HG03159 (cell line): ENCODE measurements around the gene ST6GALNAC6.
"Not testable (repeated sequence)": the region's sequence is repeated elsewhere in the genome, so short reads cannot be mapped to it uniquely, and the experiment has no call there.

Experiments used
- ATAC-seq: cut with Tn5 transposase; IDR thresholded peaks from one replicate; pipeline ENCODE4 v1.9.1; 2021; ENCODE audit warnings: mild to moderate bottlenecking, moderate library complexity; ENCODE audit not compliant: unreplicated experiment

The ST6GALNAC6 gene

DNA sequence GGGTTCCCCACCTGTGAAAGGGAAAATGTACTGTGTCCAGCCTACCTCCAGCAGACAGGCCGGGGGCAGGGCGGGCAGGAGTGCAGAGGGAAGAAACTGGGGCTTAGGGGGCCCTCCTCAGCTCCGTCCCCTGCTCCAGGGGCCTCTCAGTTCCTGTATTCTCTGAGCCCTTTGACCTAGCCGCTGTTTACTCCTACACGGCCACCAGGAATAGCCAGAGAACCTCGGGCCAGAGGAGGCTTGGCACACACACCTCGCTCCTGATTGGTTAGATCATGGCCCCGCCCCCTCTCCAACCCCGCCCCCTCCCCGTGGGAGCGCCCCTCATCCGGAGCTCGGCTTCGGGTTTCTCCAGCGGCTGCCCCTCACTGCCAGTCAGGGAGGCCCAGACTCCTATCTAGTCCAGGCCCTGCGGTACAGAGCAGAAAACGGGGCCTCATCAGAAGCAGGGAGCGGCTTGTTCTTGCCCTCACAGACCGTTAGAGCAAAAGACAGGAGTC, 2.2 kb downstream of the ST6GALNAC6 start:
- ATAC-seq: no peak

DNA sequence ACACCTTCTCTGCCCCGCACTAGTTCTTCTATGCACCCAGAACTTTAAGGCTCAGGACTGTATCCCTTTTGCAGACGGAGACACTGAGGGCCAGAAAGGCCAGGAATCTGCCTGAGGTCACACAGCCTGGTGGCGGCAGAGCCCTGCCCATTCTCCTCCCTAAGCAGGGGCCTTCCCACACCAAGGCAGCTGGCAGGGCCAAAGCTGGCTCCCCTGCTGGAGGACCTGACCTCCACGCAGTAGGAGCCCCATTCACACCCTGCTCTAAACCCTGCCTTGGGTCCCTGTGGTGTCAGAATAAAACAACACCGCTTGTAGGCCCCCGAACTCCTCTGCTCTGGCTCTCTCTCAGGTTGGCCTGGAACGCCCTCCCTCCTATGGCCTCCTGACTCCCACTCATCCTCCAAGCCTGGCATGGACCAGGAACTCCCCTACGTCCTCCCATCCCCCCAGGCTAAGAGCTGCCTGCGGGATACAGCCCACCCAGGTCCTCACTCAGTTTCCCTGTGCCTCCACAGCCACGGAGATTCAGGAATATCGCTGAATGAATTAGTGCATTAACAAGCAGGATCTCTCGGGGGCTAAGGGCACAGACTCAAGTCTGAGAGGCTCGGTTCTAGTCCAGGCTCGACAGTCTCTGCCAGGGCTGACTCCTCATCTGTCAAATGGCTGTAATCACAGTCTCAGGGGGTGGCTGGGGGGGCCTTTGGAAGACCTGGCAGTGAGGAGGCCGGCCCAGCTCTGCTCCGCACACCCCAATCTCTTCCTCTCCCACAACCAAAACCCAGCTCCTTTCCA, 2.8 kb downstream of the ST6GALNAC6 start:
- no peak for ATAC-seq

- ATAC-seq: no peak
These were observed 3.6 kb downstream of the ST6GALNAC6 start for GRCh38 chr9:127895811-127896210.

DNA sequence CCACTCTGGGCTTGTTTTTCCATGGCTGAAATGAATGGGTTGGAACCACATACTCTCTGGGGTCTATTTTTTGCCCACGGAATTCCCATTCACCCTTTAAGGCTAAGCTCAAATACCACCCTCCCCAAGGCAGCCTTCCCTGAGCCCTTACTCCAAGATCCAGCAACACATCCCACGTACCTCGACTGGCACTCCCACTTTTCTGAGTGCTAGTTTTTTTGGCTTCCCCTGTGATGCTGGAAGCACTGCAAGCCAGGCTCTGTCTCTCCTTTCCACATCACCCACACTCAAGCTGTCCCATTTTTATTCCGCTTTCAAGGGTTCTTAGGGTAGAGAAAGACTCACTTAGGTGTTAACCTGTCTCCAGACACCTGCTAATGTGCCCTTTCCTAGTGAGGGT, 6.0 kb downstream of the ST6GALNAC6 start:
- no peak for ATAC-seq

DNA sequence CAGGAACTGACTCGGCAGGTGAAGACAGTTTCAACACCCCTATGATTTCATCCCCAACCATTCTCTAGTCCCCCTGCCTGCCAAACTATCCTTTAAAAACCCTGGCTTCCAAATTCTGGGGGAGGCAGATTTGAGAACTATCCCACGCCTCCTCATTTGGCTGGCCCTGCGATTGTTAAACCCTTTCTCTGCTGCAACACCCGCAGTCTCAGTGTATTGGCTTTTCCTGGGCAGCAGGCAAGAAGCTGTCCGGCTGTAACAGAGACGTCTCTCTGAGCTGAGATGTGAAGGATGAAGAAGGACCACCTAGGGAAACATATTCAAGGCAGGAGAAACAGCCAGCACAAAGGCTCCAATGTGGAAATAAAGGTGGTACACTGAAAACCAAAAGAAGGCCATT, 6.6 kb downstream of the ST6GALNAC6 start:
- ATAC-seq: no peak

DNA sequence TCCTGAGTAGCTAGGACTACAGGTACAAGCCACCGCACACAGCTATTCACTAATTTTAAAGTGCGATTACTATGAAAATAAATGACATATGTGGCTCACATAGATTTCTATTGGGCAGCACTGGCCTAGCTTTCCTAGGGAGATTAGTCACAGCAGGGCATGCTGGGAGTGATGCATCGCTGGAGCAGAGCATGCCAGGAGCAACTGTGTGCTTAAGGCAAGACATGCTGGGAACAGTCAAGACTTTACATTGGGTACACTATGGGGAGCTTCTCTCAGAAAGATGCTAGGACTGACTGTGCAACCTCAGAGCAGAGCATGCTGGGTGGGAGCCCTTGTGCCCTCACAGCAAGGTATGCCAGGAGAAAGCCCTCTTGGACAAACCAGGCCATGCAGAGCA, 9.3 kb downstream of the ST6GALNAC6 start:
- ATAC-seq: no peak

DNA sequence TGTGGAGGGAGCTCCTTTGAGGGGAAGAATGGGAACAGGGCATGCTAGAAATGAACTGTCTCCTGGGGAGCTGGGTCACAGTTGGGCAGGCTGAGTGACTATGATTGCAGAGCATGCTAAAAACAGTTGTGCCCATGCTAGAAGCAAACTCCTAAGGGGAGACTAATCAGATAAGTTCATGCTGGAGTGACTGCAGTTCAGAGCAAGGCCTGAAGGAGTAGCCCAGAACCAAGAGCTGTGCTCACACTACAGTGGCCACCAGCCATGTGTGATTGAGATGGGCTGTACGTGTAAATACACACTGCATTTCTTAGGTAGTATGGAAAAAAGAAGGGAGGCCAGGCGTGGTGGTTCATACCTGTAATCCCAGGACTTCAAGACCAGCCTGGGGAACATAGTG, 11.6 kb downstream of the ST6GALNAC6 start:
- no peak for ATAC-seq

- ATAC-seq: no peak
These were observed 12.9 kb downstream of the ST6GALNAC6 start for GRCh38 chr9:127886401-127886972.

DNA sequence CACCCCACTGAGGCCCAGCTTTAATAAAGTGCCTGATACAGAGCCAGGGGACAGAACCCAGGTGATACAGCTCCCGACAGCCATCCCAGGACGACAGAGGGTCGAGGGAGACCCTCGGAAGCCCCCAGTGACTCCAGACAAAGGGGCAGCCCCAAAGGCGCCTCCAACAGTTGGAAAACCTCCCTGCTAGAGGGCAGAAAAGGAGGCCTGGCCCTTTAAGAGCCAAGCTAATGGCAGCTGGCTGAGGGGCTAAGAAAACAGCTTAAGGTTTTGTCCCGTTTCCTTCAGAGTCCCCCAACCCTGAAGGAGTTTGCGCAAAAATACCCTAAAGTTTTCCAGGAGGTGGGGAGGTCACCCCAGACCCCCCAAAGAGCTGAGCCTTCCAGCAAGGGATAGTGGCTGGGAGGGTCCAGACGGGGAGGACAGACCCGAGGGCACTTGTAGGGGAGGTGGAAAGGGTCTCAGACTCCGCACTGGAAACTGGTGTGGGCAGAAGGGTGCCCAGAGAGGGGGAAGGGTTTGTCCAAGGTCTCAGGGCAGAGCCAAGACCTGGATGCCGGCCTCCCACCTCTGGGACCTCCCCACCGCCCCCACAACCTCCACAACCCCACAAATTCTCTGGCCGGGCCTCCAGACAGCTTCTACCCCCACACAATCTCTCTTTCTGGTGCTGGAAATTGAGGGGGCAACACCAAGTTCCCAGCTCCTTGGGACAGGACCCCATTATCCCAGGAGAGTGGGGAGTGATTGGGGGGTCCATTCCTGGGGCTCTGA, 13.7 kb downstream of the ST6GALNAC6 start:
- ATAC-seq: no peak

DNA sequence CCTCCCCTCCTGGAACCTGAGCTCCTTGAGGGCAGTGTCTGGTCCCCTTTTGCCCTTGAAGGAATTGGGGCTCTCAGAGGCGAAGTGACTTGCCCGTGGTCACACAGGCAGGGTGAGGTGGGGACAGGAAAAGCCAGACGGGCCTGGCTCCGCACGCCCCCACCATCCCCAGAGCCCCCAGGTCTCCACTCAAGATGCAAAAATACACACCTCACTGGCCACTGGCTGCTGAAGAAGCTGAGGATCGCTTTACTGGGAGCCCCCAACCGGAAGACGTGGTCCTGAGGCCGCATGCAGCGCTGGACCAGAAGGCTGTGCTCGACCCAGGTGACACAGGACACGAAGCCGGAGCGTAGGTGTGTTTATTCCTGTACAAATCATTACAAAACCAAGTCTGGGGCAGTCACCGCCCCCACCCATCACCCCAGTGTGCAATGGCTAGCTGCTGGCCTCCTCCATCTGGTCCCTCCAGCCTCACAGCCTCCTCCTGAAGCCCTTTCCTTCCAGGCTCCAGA, 14.4 kb downstream of the ST6GALNAC6 start:
- no peak for ATAC-seq

DNA sequence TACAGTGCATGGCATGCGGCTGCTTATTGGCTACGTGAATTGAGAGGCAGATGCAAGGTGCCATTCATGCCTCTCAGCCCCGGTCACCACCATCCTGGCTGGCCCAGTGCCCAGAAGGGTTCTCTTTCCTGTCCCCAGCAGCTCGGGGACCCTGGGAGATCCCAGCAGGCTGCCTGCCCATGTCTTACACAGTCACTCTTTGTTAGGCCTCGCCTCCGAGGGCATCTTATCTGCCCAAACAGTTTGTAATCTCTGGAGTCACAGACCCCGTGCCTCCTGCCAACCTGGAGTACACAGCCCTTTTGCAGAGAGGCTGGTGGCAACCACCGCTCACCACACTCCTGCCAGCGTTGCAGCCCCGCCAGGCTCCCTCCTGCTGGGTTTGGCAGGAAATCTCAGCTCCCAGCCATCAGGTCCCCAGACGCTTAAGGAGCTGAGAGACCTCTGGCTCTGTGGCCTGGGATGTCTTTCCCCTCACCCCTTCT, 14.9 kb downstream of the ST6GALNAC6 start:
- ATAC-seq: no peak

DNA sequence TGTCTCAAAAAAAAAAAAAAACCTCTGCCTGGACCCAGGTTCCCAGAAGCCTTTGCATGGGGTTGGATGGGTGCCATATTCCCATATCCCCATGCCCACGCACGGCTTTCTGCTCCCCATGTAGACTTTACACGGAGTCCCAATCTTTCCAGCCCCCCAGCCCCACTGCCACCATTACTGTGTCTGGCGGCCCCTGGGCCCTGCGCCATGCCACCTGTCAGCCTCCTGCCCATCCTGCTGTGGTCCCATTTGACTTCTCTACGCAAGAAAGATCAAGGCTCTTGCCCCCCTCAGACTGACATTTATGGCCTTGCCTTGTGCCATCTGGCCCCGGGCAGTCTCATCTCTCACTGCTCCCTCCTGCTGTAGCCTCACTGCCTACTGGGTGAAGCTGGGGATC, 15.4 kb downstream of the ST6GALNAC6 start:
- no peak for ATAC-seq

GRCh38 chr9:127881715-127882114, 17.7 kb downstream of the ST6GALNAC6 start:
- ATAC-seq: not testable (repeated sequence)

GRCh38 chr9:127880143-127880542, 19.3 kb downstream of the ST6GALNAC6 start:
- no peak for ATAC-seq

DNA sequence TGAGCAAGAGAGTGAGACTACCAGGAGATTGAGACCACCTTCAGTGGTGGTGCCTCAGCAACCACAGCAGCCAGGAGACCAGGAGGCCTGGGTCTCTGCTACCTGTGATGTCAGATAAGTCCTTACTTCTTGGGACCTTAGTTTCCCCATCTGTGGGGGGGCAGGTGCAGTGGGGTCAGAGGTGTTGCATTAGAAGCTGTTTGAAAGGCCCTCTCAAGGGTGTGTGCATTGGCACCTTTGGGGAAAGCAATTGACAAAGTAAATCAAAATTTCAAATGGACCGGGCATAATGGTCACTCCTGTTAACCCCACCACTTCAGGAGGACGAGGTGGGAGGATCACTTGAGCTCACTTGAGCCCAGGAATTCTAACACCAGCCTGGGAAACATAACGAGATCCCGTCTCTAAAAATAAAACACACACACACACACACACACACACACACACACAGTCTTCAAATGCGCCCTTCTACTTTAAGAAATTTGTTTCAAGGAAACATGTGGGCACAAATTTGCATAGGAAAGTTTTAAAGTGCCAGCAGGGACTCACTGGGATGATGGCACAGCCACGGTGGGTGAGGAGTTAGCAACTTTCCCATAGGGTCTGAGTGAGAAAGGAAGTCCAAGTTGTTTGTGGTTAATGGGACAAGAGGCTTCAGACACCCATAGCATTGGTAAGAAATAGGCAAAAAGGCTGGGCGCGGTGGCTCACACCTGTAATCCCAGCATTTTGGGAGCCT, 20.6 kb downstream of the ST6GALNAC6 start:
- ATAC-seq: no peak

DNA sequence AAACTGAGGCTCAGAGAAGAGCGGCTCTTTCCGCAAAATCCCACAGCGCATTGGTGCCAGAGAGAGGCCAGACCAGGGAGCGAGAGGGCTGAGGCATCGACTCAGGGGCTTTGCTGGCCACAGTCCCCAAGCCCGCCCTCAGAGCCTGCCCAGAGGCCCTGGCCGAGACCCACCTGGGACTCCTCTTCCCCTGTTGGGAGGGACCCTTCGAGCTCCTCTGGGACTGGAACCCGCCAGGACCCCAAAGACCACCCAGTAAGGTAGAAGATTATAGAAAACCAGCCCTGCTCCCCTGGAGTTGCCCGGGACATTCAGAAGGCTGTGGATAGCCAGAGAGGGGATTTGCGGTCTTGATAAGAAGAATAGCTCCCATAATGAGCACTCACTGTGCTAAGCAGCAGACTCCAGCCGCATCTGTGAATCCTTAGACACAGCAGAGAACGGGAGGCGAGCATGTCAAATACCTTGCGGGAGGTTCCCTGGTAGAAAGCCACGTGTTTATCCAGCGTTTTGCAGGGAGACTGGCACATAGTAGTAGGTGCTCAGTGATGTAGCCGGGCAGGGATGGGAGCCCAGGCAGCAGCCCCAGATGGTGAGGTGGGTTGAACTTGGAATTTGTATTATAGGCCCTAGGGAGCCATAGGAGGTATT, 21.3 kb downstream of the ST6GALNAC6 start:
- no peak for ATAC-seq

GRCh38 chr9:127877566-127877998, 21.8 kb downstream of the ST6GALNAC6 start, which contains the start of gene AK1:
AK1 (minus strand) TSS chr9:127877675; CDS start chr9:127874617, 3,058 bp downstream.
- ATAC-seq: no peak

DNA sequence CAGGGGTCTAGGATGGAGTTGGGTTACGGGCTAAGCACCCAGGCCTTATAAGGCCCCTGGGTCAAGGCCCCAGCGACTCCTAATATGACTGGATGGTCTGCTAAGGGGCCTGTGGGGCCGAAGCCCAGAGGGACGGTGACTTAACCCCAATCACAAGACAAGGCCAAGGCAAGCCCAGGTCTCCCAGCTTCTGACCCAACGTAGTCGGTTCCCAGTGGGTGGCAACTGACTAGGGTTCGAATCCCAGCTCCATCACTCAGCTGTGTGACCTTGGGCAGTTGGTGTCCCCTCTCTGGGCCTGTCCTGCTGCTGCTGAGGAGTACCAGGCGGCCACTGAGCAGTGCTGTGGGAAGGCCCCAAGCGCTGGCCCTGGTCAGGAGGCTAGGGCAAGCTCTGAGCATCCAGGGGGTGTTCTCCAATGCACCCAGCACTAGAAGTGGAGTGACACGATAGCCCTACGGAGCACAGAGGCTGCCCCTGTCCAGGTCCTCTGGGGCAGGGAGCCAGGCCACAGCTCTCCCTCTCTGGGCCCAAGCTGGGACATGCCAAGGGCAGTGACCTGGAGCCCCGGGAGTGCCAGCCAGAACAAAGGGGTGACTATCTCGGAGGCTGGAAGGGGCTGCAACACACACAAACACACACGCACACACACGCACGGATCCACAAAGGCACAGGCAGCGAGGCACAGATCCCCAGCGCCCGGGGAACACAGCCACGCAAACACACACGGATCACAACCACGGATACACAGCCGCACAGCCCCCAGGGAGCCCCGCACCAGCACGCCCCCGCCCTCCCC, 22.4 kb downstream of the ST6GALNAC6 start:
- no peak for ATAC-seq
